SK-N-SH (cell line): Measurements from ENCODE around the gene PCBD2. TPM values are rescaled to one million over a fixed set of nuclear protein-coding genes. Genes with fewer than 3 reads are reported as not detected.

Source experiments
- CTCF ChIA-PET: fragments of 300-600, 350-600 bp; formaldehyde crosslinking; extraction: SDS; loops from one replicate; lab custom pipeline; 2021; lab: Yijun Ruan, JAX
- POLR2A ChIA-PET: fragments of 350-600 bp; sonication (Branson Sonifier 250); formaldehyde crosslinking; extraction: SDS; loops from one replicate; lab custom pipeline; 2020; ENCODE audit warnings: antibody characterized with exemption, inconsistent platforms; lab: Yijun Ruan, JAX
- DNase-seq: peaks from one replicate; pipeline ENCODE4 v3.0.0; 2012
- H2AFZ ChIP-seq: fragments of 200-600 bp; sonication (generic); 2 replicates; pipeline ENCODE4 v1.8.1; 2016; ENCODE audit warnings: antibody characterized with exemption, mild to moderate bottlenecking, low read depth
- H3F3A ChIP-seq: fragments of 200-600 bp; sonication (generic); replicated peaks from 2 replicates; pipeline ENCODE3; 2016; ENCODE audit warnings: antibody characterized with exemption, mild to moderate bottlenecking; ENCODE audit not compliant: insufficient read depth
- H3K27ac ChIP-seq, 2 experiments: fragments of 200-500 bp in 1 of 2; fragments of 200-600 bp in 1 of 2; sonication (Bioruptor generic) in 1 of 2; sonication (generic), shearing (Covaris generic) in 1 of 2; 2 replicates each; pipeline versions ENCODE4 v1.5.1 to v1.6.1; 2014 to 2016; ENCODE audit warnings: low read depth in 2 of 2, inconsistent platforms in 1 of 2, low read length in 1 of 2, mild to moderate bottlenecking in 1 of 2, mixed read lengths in 1 of 2
- H3K27me3 ChIP-seq: fragments of 200-600 bp; sonication (generic), shearing (Covaris generic); 2 replicates; pipeline ENCODE4 v1.6.1; 2016; ENCODE audit warnings: mixed run types; ENCODE audit not compliant: insufficient read depth
- H3K36me3 ChIP-seq, 2 experiments: fragments of 200-500 bp in 1 of 2; fragments of 200-600 bp in 1 of 2; sonication (Bioruptor generic) in 1 of 2; sonication (generic) in 1 of 2; replicated peaks in 1 of 2; 2 replicates each; pipeline versions ENCODE3 to v1.5.1; 2014 to 2016; ENCODE audit warnings: low read length in 1 of 2, mild to moderate bottlenecking in 1 of 2; ENCODE audit not compliant: insufficient read depth in 2 of 2, control insufficient read depth in 1 of 2
- H3K4me1 ChIP-seq, 2 experiments: fragments of 200-500 bp in 1 of 2; fragments of 200-600 bp in 1 of 2; sonication (Bioruptor generic) in 1 of 2; sonication (generic), shearing (Covaris generic) in 1 of 2; 2 replicates each; pipeline versions ENCODE4 v1.5.1 to v1.6.1; 2014 to 2016; ENCODE audit warnings: low read depth in 1 of 2, low read length in 1 of 2, mixed run types in 1 of 2; ENCODE audit not compliant: insufficient read depth in 2 of 2, control insufficient read depth in 1 of 2
- H3K4me2 ChIP-seq: fragments of 200-600 bp; sonication (generic), shearing (Covaris generic); 2 replicates; pipeline ENCODE4 v1.6.1; 2017; ENCODE audit warnings: mixed run types
- H3K4me3 ChIP-seq, 2 experiments: fragments of 200-500 bp in 1 of 2; fragments of 200-600 bp in 1 of 2; sonication (Bioruptor generic) in 1 of 2; sonication (generic), shearing (Covaris generic) in 1 of 2; 2 replicates each; pipeline versions ENCODE4 v1.5.1 to v1.8.1; 2014 to 2016; ENCODE audit warnings: low read depth in 2 of 2, inconsistent platforms in 1 of 2, low read length in 1 of 2, mild to moderate bottlenecking in 1 of 2, mixed read lengths in 1 of 2, moderate library complexity in 1 of 2
- H3K79me2 ChIP-seq: fragments of 200-600 bp; sonication (generic); 2 replicates; pipeline ENCODE4 v1.8.1; 2017; ENCODE audit warnings: mild to moderate bottlenecking; ENCODE audit not compliant: insufficient read depth
- H3K9ac ChIP-seq: fragments of 200-600 bp; sonication (generic); 2 replicates; pipeline ENCODE4 v1.6.1; 2017; ENCODE audit warnings: mixed run types
- H3K9me2 ChIP-seq: fragments of 200-600 bp; sonication (generic); 2 replicates; pipeline ENCODE4 v1.6.1; 2017; ENCODE audit warnings: mixed run types
- H3K9me3 ChIP-seq: fragments of 200-600 bp; sonication (generic); 2 replicates; pipeline ENCODE4 v1.6.1; 2017; ENCODE audit warnings: mixed run types, mild to moderate bottlenecking, moderate library complexity
- H4K20me1 ChIP-seq: fragments of 200-600 bp; sonication (generic); 2 replicates; pipeline ENCODE4 v1.6.1; 2017; ENCODE audit warnings: mild to moderate bottlenecking, mixed run types; ENCODE audit not compliant: insufficient read depth
- CHD2 ChIP-seq: fragments of 150-350 bp; IDR thresholded peaks from 2 replicates; pipeline ENCODE4 v1.6.1; 2018; ENCODE audit warnings: low read length; ENCODE audit not compliant: partially characterized antibody
- ELF1 ChIP-seq: IDR thresholded peaks from 2 replicates; pipeline ENCODE4 v1.4.0; 2012
- EP300 ChIP-seq, 2 experiments: IDR thresholded peaks; 2 replicates each; pipeline versions ENCODE4 v1.4.0 to v1.6.1; 2012; ENCODE audit warnings: borderline replicate concordance in 1 of 2, low read depth in 1 of 2, low read length in 1 of 2
- FOSL2 ChIP-seq: IDR thresholded peaks from 2 replicates; pipeline ENCODE4 v1.4.0; 2012; ENCODE audit warnings: low read depth, mild to moderate bottlenecking, moderate library complexity, borderline replicate concordance
- FOXJ3 ChIP-seq: sonication (generic); formaldehyde crosslinking; IDR thresholded peaks from 2 replicates; pipeline ENCODE4 v1.5.1; 2020; ENCODE audit warnings: mild to moderate bottlenecking, missing genetic modification reagents
- GABPA ChIP-seq: IDR thresholded peaks from 2 replicates; pipeline ENCODE4 v1.4.0; 2012; ENCODE audit warnings: low read depth, mild to moderate bottlenecking
- MEF2A ChIP-seq: IDR thresholded peaks from 2 replicates; pipeline ENCODE4 v1.4.0; 2012; ENCODE audit warnings: low read depth, borderline replicate concordance
- NFIC ChIP-seq: IDR thresholded peaks from 2 replicates; pipeline ENCODE4 v1.4.0; 2012; ENCODE audit warnings: borderline replicate concordance
- RAD21 ChIP-seq: IDR thresholded peaks from 2 replicates; pipeline ENCODE4 v1.6.1; 2012; ENCODE audit warnings: mild to moderate bottlenecking, low read length
- RCOR1 ChIP-seq: fragments of 150-350 bp; IDR thresholded peaks from 2 replicates; pipeline ENCODE4 v1.6.1; 2017; ENCODE audit warnings: antibody characterized with exemption, low read length
- RFX5 ChIP-seq: IDR thresholded peaks from 2 replicates; pipeline ENCODE4 v1.6.1; 2012; ENCODE audit warnings: mild to moderate bottlenecking, improper control_type of control experiment, low read length
- RXRA ChIP-seq: IDR thresholded peaks from 2 replicates; pipeline ENCODE4 v1.4.0; 2012; ENCODE audit warnings: low read depth, mild to moderate bottlenecking, borderline replicate concordance
- SIN3A ChIP-seq: IDR thresholded peaks from 2 replicates; pipeline ENCODE4 v1.6.1; 2012; ENCODE audit warnings: low read depth, mild to moderate bottlenecking, low read length, moderate library complexity, borderline replicate concordance
- SMC3 ChIP-seq: IDR thresholded peaks from 2 replicates; pipeline ENCODE4 v1.6.1; 2012; ENCODE audit warnings: low read depth, low read length, improper control_type of control experiment
- TCF12 ChIP-seq: IDR thresholded peaks from 2 replicates; pipeline ENCODE4 v1.4.0; 2012
- TEAD4 ChIP-seq: IDR thresholded peaks from 2 replicates; pipeline ENCODE4 v1.4.0; 2012; ENCODE audit warnings: mild to moderate bottlenecking, borderline replicate concordance; ENCODE audit not compliant: insufficient read depth
- YY1 ChIP-seq: IDR thresholded peaks from 2 replicates; pipeline ENCODE4 v1.4.0; 2012; ENCODE audit warnings: low read depth, mild to moderate bottlenecking
- WGBS: methylation state at CpG from one replicate; pipeline ENCODE4 v1.1.6; 2017; ENCODE audit warnings: low lambda C conversion rate; 5-methylcytosine and 5-hydroxymethylcytosine counted together
- polyA plus RNA-seq, 3 experiments: library from polyadenylated mRNA; depleted of rRNA; stranded (reverse); fragments of >200 nt; gene quantifications; 2 replicates each; pipeline ENCODE4 v1.2.3, GENCODE V29; 2012
- TF ChIP-seq, protein P1 (sequence below): IDR thresholded peaks from 2 replicates; pipeline ENCODE4; 2012
- TF ChIP-seq, protein P2 (sequence below): fragments of 150-350 bp; IDR thresholded peaks from 2 replicates; pipeline ENCODE4 v1.6.1; 2016; ENCODE audit warnings: mild to moderate bottlenecking, low read depth, low read length
- TF ChIP-seq, protein P3 (sequence below): IDR thresholded peaks from 2 replicates; pipeline ENCODE4 v1.4.0; 2012; ENCODE audit warnings: low read depth
- TF ChIP-seq, protein P4 (sequence below): IDR thresholded peaks from 2 replicates; pipeline ENCODE4 v1.4.0; 2012; ENCODE audit warnings: low read depth, borderline replicate concordance
- TF ChIP-seq, protein P5 (sequence below): IDR thresholded peaks from 2 replicates; pipeline ENCODE4 v1.6.1; 2012; ENCODE audit warnings: mild to moderate bottlenecking, low read depth, low read length, moderate library complexity

Gene PCBD2
- polyA plus RNA-seq, 1 of the 3 experiments (the other 2 are of a cell fraction): 5.1 TPM

DNA sequence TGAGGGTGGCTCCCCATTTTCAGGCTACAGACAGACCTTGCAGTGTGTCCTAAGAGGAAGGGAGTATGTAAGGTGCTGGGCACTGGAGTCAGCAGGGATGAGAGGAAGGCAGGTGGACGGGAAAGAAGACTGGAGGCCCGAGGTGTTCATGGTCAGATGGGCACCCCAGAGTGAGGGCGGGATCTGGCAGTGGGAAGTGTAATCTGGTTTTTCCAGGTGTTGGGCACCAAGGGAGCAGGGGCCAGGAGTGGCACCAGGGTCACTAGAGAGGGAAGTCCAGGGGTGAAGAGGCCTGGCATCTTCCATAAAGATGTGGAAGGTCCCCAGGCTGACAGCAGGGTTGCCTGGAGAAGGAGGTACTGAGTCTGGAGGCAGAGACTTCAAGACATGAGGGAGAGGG, 99.4 kb downstream of the PCBD2 start:
- DNase-seq: peak; percentile 3
- Histone ChIP-seq H3K79me2 (no peaks in the 10 kb centered on the region), H2AFZ (no peak overlapping the region), H3K4me2 (no peak overlapping the region), H3K9me3 (no peaks in the 10 kb centered on the region), H3K4me1 (no peaks in the 10 kb centered on the region; a peak in 1 of 4 replicates), H3K4me3 (no peak overlapping the region), H3K36me3 (no peaks in the 10 kb centered on the region), H3K9me2 (no peaks in the 10 kb centered on the region), H3F3A (no peaks in the 10 kb centered on the region), H3K27me3 (no peaks in the 10 kb centered on the region; the same call in 1 of the 2 replicates), H3K9ac (no peak overlapping the region), H4K20me1 (no peaks in the 10 kb centered on the region), H3K27ac (no peak overlapping the region)
- WGBS: 22% methylated on average over 3 of the region's 3 CpGs
- POLR2A ChIA-PET: no interaction called here
- CTCF ChIA-PET: no interaction called here
- TF ChIP-seq RCOR1 (no peak), NFIC (no peak), ELF1 (no peak), RFX5 (no peak), MEF2A (no peak), EP300 (IDR thresholded peaks at IDR 0.05; ENCODE audit: borderline replicate concordance in 1 of 2, low read depth in 1 of 2, low read length in 1 of 2) (no peak), SIN3A (no peak), GABPA (no peak), RAD21 (no peak), YY1 (no peak), TEAD4 (no peak), RXRA (no peak), CHD2 (no peak)
- TF ChIP-seq, protein P1, sequence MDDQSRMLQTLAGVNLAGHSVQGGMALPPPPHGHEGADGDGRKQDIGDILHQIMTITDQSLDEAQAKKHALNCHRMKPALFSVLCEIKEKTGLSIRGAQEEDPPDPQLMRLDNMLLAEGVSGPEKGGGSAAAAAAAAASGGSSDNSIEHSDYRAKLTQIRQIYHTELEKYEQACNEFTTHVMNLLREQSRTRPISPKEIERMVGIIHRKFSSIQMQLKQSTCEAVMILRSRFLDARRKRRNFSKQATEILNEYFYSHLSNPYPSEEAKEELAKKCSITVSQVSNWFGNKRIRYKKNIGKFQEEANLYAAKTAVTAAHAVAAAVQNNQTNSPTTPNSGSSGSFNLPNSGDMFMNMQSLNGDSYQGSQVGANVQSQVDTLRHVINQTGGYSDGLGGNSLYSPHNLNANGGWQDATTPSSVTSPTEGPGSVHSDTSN: no peak
- TF ChIP-seq, protein P2, sequence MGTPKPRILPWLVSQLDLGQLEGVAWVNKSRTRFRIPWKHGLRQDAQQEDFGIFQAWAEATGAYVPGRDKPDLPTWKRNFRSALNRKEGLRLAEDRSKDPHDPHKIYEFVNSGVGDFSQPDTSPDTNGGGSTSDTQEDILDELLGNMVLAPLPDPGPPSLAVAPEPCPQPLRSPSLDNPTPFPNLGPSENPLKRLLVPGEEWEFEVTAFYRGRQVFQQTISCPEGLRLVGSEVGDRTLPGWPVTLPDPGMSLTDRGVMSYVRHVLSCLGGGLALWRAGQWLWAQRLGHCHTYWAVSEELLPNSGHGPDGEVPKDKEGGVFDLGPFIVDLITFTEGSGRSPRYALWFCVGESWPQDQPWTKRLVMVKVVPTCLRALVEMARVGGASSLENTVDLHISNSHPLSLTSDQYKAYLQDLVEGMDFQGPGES: no peak
- TF ChIP-seq, protein P3, sequence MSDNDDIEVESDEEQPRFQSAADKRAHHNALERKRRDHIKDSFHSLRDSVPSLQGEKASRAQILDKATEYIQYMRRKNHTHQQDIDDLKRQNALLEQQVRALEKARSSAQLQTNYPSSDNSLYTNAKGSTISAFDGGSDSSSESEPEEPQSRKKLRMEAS: no peak
- TF ChIP-seq, all 33 proteins: peak for 0

DNA sequence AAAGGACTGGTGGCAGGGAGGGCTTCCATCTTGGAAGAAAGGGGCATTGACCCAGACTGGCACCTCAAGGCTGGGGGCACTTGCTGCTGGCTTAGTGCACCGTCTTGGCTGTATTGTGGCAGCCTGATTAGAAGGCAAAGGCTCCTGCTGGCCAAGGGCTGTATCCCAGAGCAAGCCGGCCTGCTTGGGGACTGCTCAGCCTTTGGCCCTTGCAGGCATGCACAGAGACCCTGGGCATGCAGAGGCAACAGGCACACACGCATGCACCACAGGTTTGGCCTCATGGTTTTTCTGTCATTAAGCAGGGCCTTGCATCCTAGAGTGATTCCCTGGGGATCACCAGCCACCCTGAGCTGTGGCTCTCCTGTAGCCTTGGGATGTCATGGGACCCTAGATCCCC, 100.1 kb downstream of the PCBD2 start:
- H4K20me1 ChIP-seq: no peaks in the 10 kb centered on the region
- no peaks in the 10 kb centered on the region for H3K9me2 ChIP-seq
- ChIA-PET POLR2A (no interaction called here), CTCF (no interaction called here)
- no peak overlapping the region for H2AFZ ChIP-seq
- H3K4me3 ChIP-seq: no peak overlapping the region
- H3K27me3 ChIP-seq: no peaks in the 10 kb centered on the region; the same call in 1 of the 2 replicates
- no peak overlapping the region for H3K27ac ChIP-seq
- no peak overlapping the region for H3K9ac ChIP-seq
- WGBS: 100% methylated on average over 1 of the region's 3 CpGs
- DNase-seq: peak; percentile 1
- H3K4me2 ChIP-seq: no peak overlapping the region
- no peaks in the 10 kb centered on the region for H3K9me3 ChIP-seq
- no peak for TF ChIP-seq FOXJ3 (CRISPR knock-in tag)
- no peak for TF ChIP-seq CHD2
- no peak for TF ChIP-seq TCF12
- no peak for TF ChIP-seq SMC3
- TF ChIP-seq, protein P4, sequence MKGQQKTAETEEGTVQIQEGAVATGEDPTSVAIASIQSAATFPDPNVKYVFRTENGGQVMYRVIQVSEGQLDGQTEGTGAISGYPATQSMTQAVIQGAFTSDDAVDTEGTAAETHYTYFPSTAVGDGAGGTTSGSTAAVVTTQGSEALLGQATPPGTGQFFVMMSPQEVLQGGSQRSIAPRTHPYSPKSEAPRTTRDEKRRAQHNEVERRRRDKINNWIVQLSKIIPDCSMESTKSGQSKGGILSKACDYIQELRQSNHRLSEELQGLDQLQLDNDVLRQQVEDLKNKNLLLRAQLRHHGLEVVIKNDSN: no peak
- TF ChIP-seq FOSL2: no peak
- TF ChIP-seq, protein P5, sequence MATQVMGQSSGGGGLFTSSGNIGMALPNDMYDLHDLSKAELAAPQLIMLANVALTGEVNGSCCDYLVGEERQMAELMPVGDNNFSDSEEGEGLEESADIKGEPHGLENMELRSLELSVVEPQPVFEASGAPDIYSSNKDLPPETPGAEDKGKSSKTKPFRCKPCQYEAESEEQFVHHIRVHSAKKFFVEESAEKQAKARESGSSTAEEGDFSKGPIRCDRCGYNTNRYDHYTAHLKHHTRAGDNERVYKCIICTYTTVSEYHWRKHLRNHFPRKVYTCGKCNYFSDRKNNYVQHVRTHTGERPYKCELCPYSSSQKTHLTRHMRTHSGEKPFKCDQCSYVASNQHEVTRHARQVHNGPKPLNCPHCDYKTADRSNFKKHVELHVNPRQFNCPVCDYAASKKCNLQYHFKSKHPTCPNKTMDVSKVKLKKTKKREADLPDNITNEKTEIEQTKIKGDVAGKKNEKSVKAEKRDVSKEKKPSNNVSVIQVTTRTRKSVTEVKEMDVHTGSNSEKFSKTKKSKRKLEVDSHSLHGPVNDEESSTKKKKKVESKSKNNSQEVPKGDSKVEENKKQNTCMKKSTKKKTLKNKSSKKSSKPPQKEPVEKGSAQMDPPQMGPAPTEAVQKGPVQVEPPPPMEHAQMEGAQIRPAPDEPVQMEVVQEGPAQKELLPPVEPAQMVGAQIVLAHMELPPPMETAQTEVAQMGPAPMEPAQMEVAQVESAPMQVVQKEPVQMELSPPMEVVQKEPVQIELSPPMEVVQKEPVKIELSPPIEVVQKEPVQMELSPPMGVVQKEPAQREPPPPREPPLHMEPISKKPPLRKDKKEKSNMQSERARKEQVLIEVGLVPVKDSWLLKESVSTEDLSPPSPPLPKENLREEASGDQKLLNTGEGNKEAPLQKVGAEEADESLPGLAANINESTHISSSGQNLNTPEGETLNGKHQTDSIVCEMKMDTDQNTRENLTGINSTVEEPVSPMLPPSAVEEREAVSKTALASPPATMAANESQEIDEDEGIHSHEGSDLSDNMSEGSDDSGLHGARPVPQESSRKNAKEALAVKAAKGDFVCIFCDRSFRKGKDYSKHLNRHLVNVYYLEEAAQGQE: no peak
- no peak for TF ChIP-seq NFIC
- no peaks in the 10 kb centered on the region for H3F3A ChIP-seq
- H3K4me1 ChIP-seq: no peaks in the 10 kb centered on the region; a peak in 1 of 4 replicates
- no peaks in the 10 kb centered on the region for H3K36me3 ChIP-seq
- no peaks in the 10 kb centered on the region for H3K79me2 ChIP-seq
